IPS-NIHi11 (cell line): ENCODE data around the gene AKR1D1.
A peak's percentile ranks its signal among the peaks of the same experiment; 100 is the strongest.
"Not testable (repeated sequence)": the region's sequence is repeated elsewhere in the genome, so short reads cannot be mapped to it uniquely, and the experiment has no call there.

Source experiments
- DNase-seq: peaks from one replicate; pipeline ENCODE4 v3.0.0; 2012; ENCODE audit warnings: mixed read lengths, low spot score

The AKR1D1 gene

DNA sequence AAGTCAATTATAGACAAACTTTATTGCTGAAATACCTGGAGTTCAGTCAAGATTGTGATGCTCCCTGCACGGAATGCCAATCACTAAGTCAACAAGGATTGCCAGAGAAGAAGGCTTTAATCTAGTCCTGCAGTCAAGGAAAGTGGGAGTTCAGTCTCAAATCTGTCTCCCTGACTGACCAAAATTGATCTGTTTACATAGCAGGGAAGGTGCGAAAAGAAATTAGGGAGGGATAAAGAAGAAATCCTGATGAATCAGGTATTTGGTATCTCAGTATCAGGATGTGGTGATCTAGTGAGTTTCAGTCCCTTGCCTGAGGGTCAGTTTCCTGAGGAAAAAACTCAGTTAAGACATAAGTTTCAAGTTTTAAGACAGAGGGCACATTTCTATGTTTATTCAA is 2.1 kb upstream of the AKR1D1 start:
- DNase-seq, result no peak

DNA sequence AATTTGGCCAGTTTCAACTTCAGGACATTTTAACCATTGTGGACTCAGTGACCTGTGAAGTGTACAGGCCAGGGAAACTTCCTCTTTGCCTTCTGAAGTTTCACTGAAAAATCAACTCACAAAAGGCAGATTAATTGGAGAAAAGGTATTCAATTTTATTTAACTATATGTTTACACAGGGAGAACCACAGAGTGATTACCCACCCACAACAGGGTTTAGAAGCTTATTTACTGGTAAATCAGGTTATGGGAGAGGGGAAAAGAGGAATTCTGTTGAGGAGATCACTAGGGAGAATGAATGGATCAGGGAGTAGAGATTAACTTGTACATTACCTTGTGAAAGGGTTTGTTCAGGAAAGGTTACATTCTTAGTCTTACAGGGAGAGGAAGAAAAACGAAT is 1.7 kb upstream of the AKR1D1 start:
- DNase-seq, result no peak

GRCh38 chr7:138075350-138075749 is 909 bp upstream of the AKR1D1 start:
- no peak for DNase-seq

GRCh38 chr7:138075786-138076185 is 473 bp upstream of the AKR1D1 start:
- DNase-seq, result not testable (repeated sequence)

DNA sequence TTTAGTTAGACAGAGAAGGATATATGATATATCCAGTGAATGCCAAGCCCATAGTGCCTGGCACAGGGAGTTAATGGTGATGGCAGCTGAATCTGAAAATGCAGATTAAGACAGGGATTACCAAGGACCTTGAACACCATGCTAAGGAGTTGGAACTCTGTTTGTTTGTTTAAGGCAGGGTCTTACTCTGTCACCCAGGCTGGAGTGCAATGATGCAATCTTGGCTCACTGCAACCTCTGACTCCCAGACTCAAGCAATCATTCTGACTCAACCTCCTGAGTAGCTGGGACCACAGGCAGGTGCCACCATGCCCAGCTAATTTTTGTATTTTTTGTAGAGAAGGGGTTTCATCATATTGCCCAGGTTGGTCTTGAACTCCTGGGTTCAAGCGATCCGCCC is 1.6 kb downstream of the AKR1D1 start:
- DNase-seq, result no peak

DNA sequence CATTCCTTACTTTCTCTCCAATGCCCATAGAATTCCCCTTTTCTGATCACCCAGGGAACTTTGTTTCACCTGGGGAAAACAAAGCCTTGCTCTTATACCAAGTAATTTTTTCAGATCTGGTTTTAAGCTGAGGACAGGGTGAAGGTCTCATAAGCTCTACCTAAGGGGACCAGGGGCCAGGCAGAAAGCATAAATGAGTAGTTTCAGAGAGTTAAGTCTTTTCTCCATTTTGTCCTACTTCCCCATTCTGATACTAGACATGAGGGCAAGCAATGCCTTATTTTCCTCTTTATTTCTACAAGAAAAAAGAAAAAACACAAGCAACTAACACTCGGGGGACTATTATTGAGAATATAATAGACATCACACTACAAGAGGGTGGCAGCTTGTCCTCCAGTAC is 2.9 kb downstream of the AKR1D1 start:
- no peak for DNase-seq

DNA sequence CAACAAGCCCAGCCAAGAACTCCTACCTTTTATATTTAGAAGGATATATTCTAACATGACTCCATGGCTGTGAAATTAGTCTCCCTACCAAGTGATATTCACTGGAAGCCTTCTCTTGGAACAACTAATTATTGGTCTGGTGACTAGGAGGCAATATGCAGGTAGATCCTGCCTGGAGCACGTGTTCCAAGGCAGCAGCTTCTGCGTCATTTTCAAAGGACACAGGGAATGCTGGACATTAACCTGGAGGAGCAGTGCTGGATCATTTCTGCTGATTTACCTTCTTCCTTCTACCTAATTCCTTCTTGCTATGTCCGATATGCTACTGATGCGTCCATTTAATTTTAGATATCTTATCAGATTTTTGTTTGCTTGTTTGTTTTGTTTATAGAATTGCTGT is 5.6 kb downstream of the AKR1D1 start:
- DNase-seq, result no peak

GRCh38 chr7:138083859-138084258 is 7.6 kb downstream of the AKR1D1 start:
- DNase-seq, result no peak

DNA sequence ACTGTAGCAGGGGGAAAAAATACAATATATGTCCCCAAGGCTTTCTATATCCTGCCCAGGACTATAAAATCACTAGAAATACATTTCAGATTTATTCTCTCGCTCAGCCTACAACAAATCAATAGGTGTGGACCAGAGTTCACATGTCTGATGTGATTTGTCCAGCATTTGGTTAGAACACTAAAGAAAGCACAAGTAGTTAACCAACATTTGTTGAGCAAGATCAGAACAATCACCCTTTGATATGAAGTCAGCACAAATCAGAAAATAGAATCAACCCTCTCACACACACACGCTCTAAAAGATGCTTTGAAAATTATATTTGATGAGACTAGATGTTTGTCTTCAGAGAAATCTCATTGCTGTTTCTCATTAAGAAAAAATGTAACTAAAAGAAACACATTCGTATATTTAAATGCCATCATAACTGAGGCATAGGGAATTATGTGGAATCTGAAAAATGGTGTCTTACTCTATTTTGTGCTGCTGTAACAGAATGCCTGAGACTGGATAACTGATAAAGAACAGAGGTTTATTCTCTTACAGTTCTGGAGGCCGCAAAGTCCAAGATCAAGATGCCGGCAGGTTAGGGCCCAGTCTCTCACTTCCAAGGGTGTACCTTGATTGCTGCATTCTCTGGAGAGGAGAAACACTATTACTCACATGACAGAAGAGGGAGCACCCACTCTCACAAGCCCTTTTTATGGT is 10.5 kb downstream of the AKR1D1 start:
- no peak for DNase-seq

DNA sequence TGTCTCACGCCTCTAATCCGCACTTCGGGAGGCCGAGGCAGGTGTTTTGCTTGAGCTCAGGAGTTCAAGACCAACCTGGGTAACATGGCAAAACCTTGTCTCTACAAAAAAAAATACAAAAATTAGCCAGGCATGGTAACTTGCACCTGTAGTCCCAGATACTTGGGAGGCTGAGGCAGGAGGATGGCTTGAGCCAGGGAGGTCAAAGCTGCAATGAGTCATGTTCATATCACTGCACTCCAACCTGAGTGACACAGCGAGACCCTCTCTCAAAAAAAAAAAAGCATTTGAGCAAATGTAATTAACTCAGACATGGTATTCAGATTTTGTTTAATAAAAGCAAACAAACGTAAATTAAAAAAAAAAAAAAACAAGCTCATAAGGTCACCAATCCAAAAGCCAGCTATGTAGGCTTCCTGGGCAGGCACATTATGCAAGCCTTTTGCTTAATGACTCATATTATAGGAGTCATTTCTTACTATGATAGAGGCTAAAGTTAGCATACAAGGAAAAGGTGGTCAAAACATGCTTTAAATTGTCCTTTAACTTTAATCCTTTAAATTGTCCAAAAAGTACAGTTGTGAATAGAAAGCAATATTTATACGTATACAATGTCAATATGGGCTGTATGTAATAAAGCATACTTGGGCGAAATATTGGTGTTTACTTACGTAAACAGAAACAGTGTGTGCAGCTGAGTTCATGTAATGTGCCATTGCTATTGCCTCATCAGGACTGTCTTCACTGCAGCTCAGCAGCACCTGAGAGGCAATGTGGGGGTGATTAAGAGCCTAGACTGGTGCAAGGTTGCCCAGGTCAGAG is 13.0 kb downstream of the AKR1D1 start:
- DNase-seq, result no peak

DNA sequence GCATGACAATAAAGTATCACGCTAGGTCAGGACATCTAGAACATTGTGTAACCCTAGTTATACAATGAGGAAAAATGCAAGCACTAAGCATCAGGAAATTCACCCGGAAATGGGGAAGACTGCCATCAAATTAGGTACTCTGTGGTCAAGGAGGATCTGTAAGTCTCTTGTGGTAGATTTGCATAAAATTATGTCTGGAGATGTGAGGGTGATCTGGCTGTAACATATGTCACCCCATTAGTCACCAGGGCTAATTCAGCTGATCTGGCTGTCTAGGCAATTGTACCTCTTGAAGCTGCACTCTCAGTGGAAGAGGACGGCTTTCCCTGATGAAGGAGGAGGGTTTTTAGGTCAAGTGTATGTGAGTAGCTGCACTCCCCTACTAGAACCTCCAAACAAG is 14.8 kb downstream of the AKR1D1 start:
- no peak for DNase-seq

- not testable (repeated sequence) for DNase-seq
Observed at GRCh38 chr7:138091840-138092239, 15.6 kb downstream of the AKR1D1 start.

DNA sequence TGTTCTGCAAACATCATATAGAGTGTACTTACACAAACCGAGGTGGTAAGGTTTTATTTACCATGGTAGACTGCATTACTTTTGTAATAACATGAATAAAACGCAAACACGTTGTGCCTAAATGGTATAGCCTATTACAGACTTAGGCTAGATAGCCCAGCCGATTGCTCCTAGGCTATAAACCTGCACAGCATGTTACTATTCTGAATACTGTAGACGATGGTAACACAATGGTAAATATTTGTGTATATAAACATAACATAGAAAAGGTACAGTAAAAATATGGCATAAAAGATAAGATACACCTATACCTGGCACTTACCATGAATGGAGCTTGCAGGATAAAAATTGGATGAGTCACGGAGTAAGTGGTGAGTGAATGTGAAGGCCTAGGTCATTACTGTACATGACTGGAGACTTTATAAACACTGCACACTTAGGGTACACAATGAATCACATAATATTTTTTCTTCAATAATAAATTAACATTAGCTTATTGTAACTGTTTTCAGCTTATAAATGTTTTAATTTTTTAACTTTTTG is 16.3 kb downstream of the AKR1D1 start:
- DNase-seq, result no peak

- no peak for DNase-seq
Observed at GRCh38 chr7:138095972-138096935, 20.0 kb downstream of the AKR1D1 start.

- DNase-seq, result no peak
Observed at GRCh38 chr7:138097064-138097741, 20.9 kb downstream of the AKR1D1 start.

- DNase-seq, result no peak
Observed at GRCh38 chr7:138099813-138100212, 23.6 kb downstream of the AKR1D1 start.

DNA sequence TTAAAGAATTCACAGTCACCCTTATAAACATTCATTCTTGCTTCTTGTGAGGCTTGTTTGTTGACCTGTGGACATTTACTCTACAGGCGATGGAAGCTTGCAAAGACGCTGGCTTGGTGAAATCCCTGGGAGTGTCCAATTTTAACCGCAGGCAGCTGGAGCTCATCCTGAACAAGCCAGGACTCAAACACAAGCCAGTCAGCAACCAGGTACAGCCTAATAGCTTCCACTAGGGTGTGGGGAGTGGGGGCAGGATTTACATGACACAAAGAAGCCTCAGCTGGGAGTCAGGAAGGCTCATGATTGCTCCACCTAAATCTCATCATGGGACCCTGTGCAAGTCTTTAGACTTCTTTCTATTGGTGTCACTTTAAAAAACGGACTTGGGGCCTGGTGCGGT is 29.0 kb downstream of the AKR1D1 start:
- DNase-seq, result peak; percentile 26

DNA sequence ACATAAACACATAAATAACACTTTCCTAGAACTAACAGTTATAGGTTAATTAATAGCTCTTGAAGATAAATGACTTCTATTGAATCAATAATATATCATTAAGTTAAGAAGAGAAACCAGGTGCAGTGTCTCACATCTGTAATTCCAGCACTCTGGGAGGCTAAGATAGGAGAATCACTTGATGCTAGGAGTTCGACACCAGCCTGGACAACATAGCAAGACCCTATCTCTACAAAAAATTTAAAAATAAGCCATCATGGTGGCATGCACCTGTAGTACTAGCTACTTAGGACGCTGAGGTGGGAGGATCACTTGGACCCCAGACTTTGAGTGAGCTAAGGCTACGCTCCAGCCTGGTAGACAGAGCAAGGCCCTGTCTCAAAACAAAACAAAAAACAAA is 38.8 kb downstream of the AKR1D1 start:
- DNase-seq, result no peak

- DNase-seq, result no peak
Observed at GRCh38 chr7:138116141-138116540, 39.9 kb downstream of the AKR1D1 start.

DNA sequence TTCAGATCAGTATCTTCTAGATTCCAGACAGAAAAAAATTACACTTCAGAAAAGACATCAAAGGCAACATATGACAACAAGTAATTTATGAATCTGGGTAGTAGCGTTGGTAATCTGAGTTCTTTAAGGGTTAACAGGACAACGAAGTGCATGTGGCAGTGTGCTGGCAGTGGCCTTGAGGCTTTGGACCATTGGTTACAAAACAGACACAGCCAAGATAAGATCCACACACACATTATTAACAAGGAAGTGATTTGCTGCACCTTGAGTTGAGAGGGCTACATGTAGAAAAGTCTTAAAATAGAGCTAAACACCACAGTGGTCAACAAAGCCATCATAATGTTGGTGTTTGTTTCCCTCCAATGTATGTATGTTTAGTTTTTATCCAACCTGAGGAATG is 40.6 kb downstream of the AKR1D1 start:
- no peak for DNase-seq

GRCh38 chr7:138120140-138120827 is 44.0 kb downstream of the AKR1D1 start:
- no peak for DNase-seq
